D721Med (cell line): ENCODE results near the gene KCNJ9.

ENCODE experiments used
- DNase-seq: peaks from one replicate; pipeline ENCODE4 v3.0.0; 2011; ENCODE audit warnings: low spot score; ENCODE audit not compliant: insufficient read length
- FAIRE-seq: peaks from 2 replicates; lab custom pipeline; 2011; peaks lifted over from hg19 to GRCh38; lab: Jason Lieb, UNC
- TF ChIP-seq, protein P1 (sequence below): IDR thresholded peaks from 2 replicates; pipeline ENCODE4 v1.5.1; 2012; ENCODE audit warnings: mild to moderate bottlenecking, control low read depth; ENCODE audit not compliant: insufficient read depth; ENCODE audit errors: missing control alignments

The KCNJ9 gene

DNA sequence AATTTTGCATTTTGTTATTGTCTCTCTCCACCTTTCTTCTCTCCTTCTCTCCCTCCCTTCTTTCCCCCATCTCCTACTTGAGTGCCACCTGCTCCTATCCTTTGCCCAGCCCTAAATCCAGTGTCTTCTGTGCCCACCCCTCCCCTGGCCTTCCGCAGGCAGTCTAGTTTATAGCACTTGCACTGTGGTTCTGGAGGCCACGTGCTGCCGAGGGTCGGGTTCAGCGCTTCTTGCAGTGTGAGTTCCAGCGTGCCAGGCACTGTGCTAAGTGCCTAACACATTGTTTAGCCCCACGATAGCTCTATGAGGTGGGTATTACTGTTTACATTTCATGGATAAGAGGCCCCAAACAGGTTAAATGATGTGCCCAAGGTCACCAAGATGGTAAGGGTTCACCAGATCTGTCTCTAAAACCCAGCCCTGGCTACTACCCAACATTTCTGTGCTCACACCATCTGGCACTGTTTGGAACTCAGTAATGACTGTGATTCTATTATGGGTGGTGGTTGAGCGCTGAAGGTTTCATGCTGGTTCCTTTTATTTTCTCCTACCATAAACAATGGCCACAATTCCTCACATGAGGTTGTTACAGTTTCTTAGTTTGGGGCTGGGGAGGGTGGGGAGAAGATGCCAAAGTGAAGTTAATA, 56.0 kb downstream of the KCNJ9 start:
- no peak for FAIRE-seq
- no peak for DNase-seq
- TF ChIP-seq, protein P1, sequence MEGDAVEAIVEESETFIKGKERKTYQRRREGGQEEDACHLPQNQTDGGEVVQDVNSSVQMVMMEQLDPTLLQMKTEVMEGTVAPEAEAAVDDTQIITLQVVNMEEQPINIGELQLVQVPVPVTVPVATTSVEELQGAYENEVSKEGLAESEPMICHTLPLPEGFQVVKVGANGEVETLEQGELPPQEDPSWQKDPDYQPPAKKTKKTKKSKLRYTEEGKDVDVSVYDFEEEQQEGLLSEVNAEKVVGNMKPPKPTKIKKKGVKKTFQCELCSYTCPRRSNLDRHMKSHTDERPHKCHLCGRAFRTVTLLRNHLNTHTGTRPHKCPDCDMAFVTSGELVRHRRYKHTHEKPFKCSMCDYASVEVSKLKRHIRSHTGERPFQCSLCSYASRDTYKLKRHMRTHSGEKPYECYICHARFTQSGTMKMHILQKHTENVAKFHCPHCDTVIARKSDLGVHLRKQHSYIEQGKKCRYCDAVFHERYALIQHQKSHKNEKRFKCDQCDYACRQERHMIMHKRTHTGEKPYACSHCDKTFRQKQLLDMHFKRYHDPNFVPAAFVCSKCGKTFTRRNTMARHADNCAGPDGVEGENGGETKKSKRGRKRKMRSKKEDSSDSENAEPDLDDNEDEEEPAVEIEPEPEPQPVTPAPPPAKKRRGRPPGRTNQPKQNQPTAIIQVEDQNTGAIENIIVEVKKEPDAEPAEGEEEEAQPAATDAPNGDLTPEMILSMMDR = no peak

DNA sequence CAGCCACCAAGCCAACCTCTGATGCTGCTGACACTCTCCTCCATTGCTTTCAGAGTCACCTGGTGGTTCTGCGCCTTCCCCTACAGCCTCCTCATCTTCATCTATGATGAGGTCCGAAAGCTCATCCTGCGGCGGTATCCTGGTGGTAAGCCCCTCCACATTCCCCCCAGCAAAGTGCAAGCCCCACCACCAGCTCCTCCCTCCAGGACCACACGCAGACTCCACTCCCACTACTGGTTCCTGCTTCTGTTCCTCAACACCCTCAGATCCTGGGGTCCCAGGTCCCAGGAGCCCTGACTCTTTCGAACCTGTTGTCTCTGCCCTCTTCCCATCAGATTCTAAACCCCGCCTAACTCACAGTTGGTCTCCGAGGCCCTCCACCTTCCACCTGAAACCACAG, 58.5 kb downstream of the KCNJ9 start:
- no peak for DNase-seq
- no peak for FAIRE-seq
- TF ChIP-seq, protein P1 = no peak
